ENCODE results near the gene HRH4.

GRCh38 chr18:24427484-24427883 is 33.0 kb upstream of the HRH4 start:
- TF ChIP-seq, protein P1, sequence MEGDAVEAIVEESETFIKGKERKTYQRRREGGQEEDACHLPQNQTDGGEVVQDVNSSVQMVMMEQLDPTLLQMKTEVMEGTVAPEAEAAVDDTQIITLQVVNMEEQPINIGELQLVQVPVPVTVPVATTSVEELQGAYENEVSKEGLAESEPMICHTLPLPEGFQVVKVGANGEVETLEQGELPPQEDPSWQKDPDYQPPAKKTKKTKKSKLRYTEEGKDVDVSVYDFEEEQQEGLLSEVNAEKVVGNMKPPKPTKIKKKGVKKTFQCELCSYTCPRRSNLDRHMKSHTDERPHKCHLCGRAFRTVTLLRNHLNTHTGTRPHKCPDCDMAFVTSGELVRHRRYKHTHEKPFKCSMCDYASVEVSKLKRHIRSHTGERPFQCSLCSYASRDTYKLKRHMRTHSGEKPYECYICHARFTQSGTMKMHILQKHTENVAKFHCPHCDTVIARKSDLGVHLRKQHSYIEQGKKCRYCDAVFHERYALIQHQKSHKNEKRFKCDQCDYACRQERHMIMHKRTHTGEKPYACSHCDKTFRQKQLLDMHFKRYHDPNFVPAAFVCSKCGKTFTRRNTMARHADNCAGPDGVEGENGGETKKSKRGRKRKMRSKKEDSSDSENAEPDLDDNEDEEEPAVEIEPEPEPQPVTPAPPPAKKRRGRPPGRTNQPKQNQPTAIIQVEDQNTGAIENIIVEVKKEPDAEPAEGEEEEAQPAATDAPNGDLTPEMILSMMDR (IDR thresholded peaks at IDR 0.05; ENCODE audit: low read depth, low read length): no peak
- TF ChIP-seq POLR2A (IDR thresholded peaks at IDR 0.05; ENCODE audit: extremely low read depth, insufficient read length) (no peak), MYC (IDR thresholded peaks at IDR 0.05; ENCODE audit: low read depth, low read length) (no peak)
- TF ChIP-seq, protein P2, sequence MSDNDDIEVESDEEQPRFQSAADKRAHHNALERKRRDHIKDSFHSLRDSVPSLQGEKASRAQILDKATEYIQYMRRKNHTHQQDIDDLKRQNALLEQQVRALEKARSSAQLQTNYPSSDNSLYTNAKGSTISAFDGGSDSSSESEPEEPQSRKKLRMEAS (IDR thresholded peaks at IDR 0.05; ENCODE audit: low read depth, low read length): no peak
